H1 (cell line): ENCODE results near the gene GRM1. TPM values are rescaled to one million over a fixed set of nuclear protein-coding genes. Genes with fewer than 3 reads are reported as not detected.

Experiments used
- CBX8 ChIP-seq: fragments of 300-800, 300-1000 bp; sonication (generic); IDR thresholded peaks from 2 replicates; pipeline ENCODE4 v1.7.1; 2016; ENCODE audit warnings: low read depth, low read length, borderline replicate concordance
- SAP30 ChIP-seq: fragments of 300-600 bp; sonication (generic); IDR thresholded peaks from 2 replicates; pipeline ENCODE4 v1.7.1; 2012; ENCODE audit warnings: low read length, moderate library complexity, mild to moderate bottlenecking, inconsistent platforms; ENCODE audit not compliant: insufficient read depth, insufficient replicate concordance
- polyA plus RNA-seq, 7 experiments: library from polyadenylated mRNA; depleted of rRNA in 3 of 7; stranded (reverse) in 5 of 7; unstranded in 2 of 7; fragments of >200 nt in 5 of 7; fragments of 200-250 nt in 2 of 7; gene quantifications; 1 replicate in 5 of 7; 2 replicates in 1 of 7; 4 replicates in 1 of 7; pipeline versions ENCODE4 v1.2.1 to v1.2.3, GENCODE V29; 2011 to 2013; ENCODE audit warnings: missing spikeins in 2 of 7, mixed read lengths in 2 of 7
- small RNA-seq: library from polyadenylated mRNA; stranded (forward); fragments of <200 nt; extraction: miRNeasy Mini kit (QIAGEN cat#:217004); gene quantifications from one replicate; pipeline ENCODE3, GENCODE V24; 2013; ENCODE audit not compliant: insufficient read depth
- total RNA-seq: library from RNA; stranded (reverse); fragmentation: NEBNext Ultra II Directional; extraction: Animal tissue kit (Norgen Biotek cat#: 25700); gene quantifications from 2 replicates; pipeline ENCODE4 v1.2.1, GENCODE V29; 2021

GRM1 gene
- total and polyA plus RNA-seq, 2 of the 8 experiments (the other 6 are each of a cell fraction or from before 2014, with no cell fraction given): 0.15 to 1.3 TPM

GRCh38 chr6:146484411-146484810 lies 455.5 kb downstream of the GRM1 start (continued):
- TF ChIP-seq SAP30: no peak
- TF ChIP-seq CBX8: no peak

Small RNA genes lying within 50 kb of the gene (small RNA-seq; reads per million reads assigned to genes)
- not detected for gene RNA5SP222

Other genes with a start within 250 kb of the GRM1 start
- 18.3 and 18.8 TPM in 2 replicates for gene FBXO30, start 214.3 kb upstream of the GRM1 start, total RNA-seq
- 2.5 and 3.9 TPM in 2 replicates for gene FBXO30, start 214.3 kb upstream of the GRM1 start, polyA plus RNA-seq (2011; rRNA removed)
- 25.6 and 27.0 TPM in 2 replicates for gene SHPRH, start 64.7 kb upstream of the GRM1 start, total RNA-seq
- gene SHPRH, start 64.7 kb upstream of the GRM1 start, polyA plus RNA-seq (2011; rRNA removed): 6.1 and 9.0 TPM in 2 replicates